Fibroblast of pulmonary artery (primary cell): ENCODE measurements around the gene GID8.

Experiments
- DNase-seq: peaks from one replicate; pipeline ENCODE4 v3.0.0-alpha.2; 2010; ENCODE audit warnings: low read depth
- H3K4me3 ChIP-seq: replicated peaks from 2 replicates; pipeline ENCODE4 v1.5.1; 2011; ENCODE audit warnings: low read depth, mild to moderate bottlenecking, control low read depth, low read length, moderate library complexity
- CTCF ChIP-seq: IDR thresholded peaks from 2 replicates; pipeline ENCODE4 v1.5.1; 2011; ENCODE audit warnings: mild to moderate bottlenecking, control low read depth, low read length, inconsistent platforms; ENCODE audit errors: missing control alignments

GID8 gene

DNA sequence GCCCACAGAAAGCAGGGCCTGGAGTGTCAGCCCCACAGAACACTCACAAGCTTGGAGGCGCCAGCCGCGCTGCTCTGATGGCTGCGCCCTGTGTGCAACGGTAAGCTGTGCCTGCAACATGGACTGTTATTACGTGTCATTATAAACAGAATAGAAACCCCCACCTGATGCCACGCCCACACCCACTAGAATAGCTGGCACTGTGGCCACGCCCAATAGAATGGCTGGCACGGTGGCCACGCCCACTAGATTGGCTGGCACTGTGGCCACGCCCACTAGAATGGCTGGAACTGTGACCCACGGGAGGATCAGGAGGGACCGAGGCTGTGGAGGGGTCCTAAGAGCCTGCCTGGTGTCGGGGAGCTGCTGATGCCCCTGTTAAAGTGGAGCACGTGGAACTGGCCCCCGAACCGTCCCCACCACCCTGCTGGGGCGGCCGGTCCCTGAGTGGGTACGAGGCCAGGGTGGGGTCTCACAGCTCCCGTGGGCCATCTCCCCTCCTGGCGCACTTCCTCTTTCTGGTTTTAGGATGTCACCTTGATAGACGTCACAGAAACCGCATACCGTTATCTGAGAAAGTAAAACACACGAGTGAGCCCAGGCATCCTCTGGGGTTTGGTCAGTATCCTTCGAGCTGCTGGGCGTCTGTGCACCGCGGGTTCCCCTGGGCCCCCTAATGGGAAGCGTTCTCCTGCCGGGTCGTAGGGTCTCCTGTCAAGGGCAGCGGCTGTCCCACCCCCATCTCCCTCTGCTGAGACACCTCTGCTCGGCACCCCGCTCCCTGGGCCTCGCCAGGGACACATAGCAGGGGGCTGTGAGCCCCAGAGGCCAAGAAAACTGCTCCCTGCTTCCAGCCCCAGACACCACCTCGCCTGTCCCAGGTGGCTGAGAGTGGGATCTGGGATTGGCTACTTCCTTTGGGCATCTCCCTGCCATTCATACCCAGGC lies 39.9 kb downstream of the GID8 start:
- no peak for TF ChIP-seq CTCF
- DNase-seq, result no peak
- no peak overlapping the region for H3K4me3 ChIP-seq

GRCh38 chr20:62978561-62978943 lies 40.6 kb downstream of the GID8 start:
- no peak overlapping the region for H3K4me3 ChIP-seq
- TF ChIP-seq CTCF, result no peak
- no peak for DNase-seq

DNA sequence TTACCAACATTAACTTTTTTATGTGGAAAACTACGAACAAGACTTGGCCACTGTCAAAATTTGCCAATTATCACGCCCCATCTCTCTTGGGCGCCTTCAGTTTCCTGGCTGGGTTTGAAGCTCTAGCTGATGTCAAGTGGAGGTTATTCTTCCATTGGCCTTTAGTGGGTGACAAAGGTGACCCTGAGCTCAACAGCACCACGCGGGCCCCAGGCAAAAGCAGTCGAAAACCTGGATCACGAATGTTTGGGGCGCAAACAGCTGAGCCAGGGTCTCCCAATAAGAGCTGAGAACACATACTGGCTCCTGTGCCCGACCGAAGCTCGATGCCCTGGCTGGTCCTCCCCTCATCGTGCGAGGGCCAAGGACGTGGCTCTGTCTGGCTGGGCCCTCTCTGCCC lies 41.4 kb downstream of the GID8 start:
- TF ChIP-seq CTCF, result no peak
- no peak for DNase-seq
- no peak overlapping the region for H3K4me3 ChIP-seq

DNA sequence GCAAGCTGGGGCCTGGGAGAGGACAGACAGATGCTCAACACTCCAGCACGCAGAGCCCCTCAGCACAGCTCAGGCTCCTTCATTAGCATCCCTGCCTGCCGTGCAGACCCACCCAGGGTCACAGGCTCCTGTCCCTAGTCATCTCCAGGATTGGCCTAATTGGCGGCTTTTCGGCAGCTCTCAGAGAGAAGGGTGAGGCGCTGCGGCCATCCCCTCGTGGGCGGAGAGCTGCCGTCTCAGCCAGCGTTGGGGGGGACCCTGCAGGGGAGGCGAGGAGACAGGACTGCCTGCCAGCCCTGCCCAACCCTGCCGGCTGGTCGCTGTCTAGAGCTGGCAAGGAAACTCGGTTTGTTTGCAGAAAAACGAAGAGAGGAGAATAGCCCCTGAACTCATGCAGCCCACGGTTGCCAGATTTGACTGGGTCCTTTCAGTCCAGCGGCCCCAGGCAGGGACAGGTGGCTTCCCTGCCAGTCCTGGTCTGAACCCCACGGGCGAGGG lies 42.0 kb downstream of the GID8 start:
- DNase-seq, result no peak
- H3K4me3 ChIP-seq, result no peak overlapping the region
- TF ChIP-seq CTCF, result no peak

GRCh38 chr20:62980380-62980960 lies 42.5 kb downstream of the GID8 start:
- TF ChIP-seq CTCF, result no peak

DNA sequence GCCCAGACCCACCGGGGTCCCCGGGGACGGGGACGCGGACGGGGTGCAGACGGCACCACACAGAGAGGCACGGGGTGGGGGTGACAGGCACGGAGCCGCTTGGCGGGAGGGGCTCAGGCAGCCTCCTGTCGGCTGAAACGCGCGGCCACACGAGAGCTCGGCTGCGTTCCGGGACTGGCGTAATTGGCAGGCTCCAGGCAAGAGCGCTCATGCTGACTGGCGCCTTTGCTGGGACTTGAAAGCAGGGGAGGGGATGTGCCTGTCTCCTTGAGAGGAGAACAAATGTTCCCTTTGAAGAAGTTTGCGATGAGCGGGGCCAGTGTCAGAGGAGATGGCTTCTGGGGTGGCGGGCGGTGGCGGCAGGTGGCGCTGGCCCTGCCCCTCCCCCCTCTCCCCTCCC lies 43.0 kb downstream of the GID8 start:
- H3K4me3 ChIP-seq, result no peak overlapping the region
- no peak for DNase-seq
- TF ChIP-seq CTCF, result no peak

More at GRCh38 chr20:62980380-62980960, 42.5 kb downstream of the GID8 start:
- no peak for DNase-seq
- no peak overlapping the region for H3K4me3 ChIP-seq
